HepG2 (cell line): ENCODE data around the gene ZNF527. TPM values are rescaled to one million over a fixed set of nuclear protein-coding genes. Genes with fewer than 3 reads are reported as not detected.

Experiments
- BATF2 ChIP-seq: sonication (generic); formaldehyde crosslinking; IDR thresholded peaks from 2 replicates; pipeline ENCODE4 v1.8.0; 2022; ENCODE audit warnings: mild to moderate bottlenecking, missing genetic modification reagents, moderate library complexity
- E2F1 ChIP-seq: sonication (generic); formaldehyde crosslinking; IDR thresholded peaks from 2 replicates; pipeline ENCODE4 v1.5.0; 2020; ENCODE audit warnings: missing genetic modification reagents
- E2F5 ChIP-seq: sonication (generic); formaldehyde crosslinking; conservative IDR thresholded peaks from 2 replicates; pipeline ENCODE4 v1.4.0; 2020; ENCODE audit warnings: missing genetic modification reagents
- HMG20B ChIP-seq: conservative IDR thresholded peaks from 2 replicates; pipeline ENCODE4 v1.6.1; 2016; ENCODE audit warnings: missing genetic modification reagents, missing compliant biosample characterization
- HNRNPLL ChIP-seq: fragments of 200-400 bp; formaldehyde crosslinking; IDR thresholded peaks from 2 replicates; pipeline ENCODE4 v1.6.1; 2017; ENCODE audit warnings: mild to moderate bottlenecking, low read depth, low read length; ENCODE audit not compliant: poor library complexity, severe bottlenecking
- ISL2 ChIP-seq: sonication (generic); formaldehyde crosslinking; IDR thresholded peaks from 2 replicates; pipeline ENCODE4 v1.5.0; 2020; ENCODE audit warnings: missing genetic modification reagents
- LCORL ChIP-seq, 2 experiments: fragments of 450-650 bp in 1 of 2; sonication (generic) in 1 of 2; formaldehyde crosslinking in 1 of 2; IDR thresholded peaks; 2 replicates each; pipeline versions ENCODE4 v1.5.0 to v1.6.1; 2017 to 2020; ENCODE audit warnings: antibody characterized with exemption in 1 of 2, missing genetic modification reagents in 1 of 2
- MED13 ChIP-seq: sonication (generic); formaldehyde crosslinking; IDR thresholded peaks from 2 replicates; pipeline ENCODE4 v1.5.0; 2020; ENCODE audit warnings: missing genetic modification reagents
- MED8 ChIP-seq: sonication (generic); formaldehyde crosslinking; IDR thresholded peaks from 2 replicates; pipeline ENCODE4 v1.8.1; 2023; ENCODE audit warnings: mild to moderate bottlenecking, missing genetic modification reagents; ENCODE audit not compliant: insufficient replicate concordance
- MTF2 ChIP-seq: sonication (generic); formaldehyde crosslinking; IDR thresholded peaks from 2 replicates; pipeline ENCODE4 v1.5.0; 2020; ENCODE audit warnings: missing genetic modification reagents, borderline replicate concordance
- NCOA2 ChIP-seq: sonication (generic); formaldehyde crosslinking; IDR thresholded peaks from 2 replicates; pipeline ENCODE4 v1.8.0; 2022; ENCODE audit warnings: inconsistent platforms
- RNF2 ChIP-seq: fragments of 450-650 bp; conservative IDR thresholded peaks from 2 replicates; pipeline ENCODE4 v1.6.1; 2016; ENCODE audit warnings: low read depth
- SALL2 ChIP-seq: sonication (generic); formaldehyde crosslinking; IDR thresholded peaks from 2 replicates; pipeline ENCODE4 v1.8.1; 2023; ENCODE audit warnings: mild to moderate bottlenecking, missing genetic modification reagents, inconsistent platforms
- TEF ChIP-seq: sonication (generic); formaldehyde crosslinking; IDR thresholded peaks from 2 replicates; pipeline ENCODE4 v1.5.0; 2020; ENCODE audit warnings: missing genetic modification reagents
- WIZ ChIP-seq: sonication (generic); formaldehyde crosslinking; IDR thresholded peaks from 2 replicates; pipeline ENCODE4 v1.5.1; 2020; ENCODE audit warnings: mild to moderate bottlenecking, missing genetic modification reagents
- ZBTB3 ChIP-seq: sonication (generic); formaldehyde crosslinking; IDR thresholded peaks from 2 replicates; pipeline ENCODE4 v1.4.0; 2020; ENCODE audit warnings: low read depth, mild to moderate bottlenecking, moderate library complexity, missing genetic modification reagents, borderline replicate concordance
- ZNF235 ChIP-seq: sonication (generic); formaldehyde crosslinking; IDR thresholded peaks from 2 replicates; pipeline ENCODE4 v1.8.1; 2023; ENCODE audit warnings: mild to moderate bottlenecking, missing genetic modification reagents, borderline replicate concordance
- ZNF530 ChIP-seq: sonication (generic); formaldehyde crosslinking; IDR thresholded peaks from 2 replicates; pipeline ENCODE4 v1.5.0; 2020; ENCODE audit warnings: low read depth, mild to moderate bottlenecking, missing genetic modification reagents
- ZNF569 ChIP-seq: sonication (generic); formaldehyde crosslinking; IDR thresholded peaks from 2 replicates; pipeline ENCODE4 v1.5.0; 2020; ENCODE audit warnings: mild to moderate bottlenecking, missing genetic modification reagents, moderate library complexity, borderline replicate concordance
- ZNF597 ChIP-seq: sonication (generic); formaldehyde crosslinking; IDR thresholded peaks from 2 replicates; pipeline ENCODE4 v1.5.0; 2020; ENCODE audit warnings: missing genetic modification reagents
- ZNF639 ChIP-seq: conservative IDR thresholded peaks from 2 replicates; pipeline ENCODE4 v1.6.1; 2018; ENCODE audit warnings: missing genetic modification reagents
- ZNF850 ChIP-seq: sonication (generic); formaldehyde crosslinking; conservative IDR thresholded peaks from 2 replicates; pipeline ENCODE4 v1.9.0; 2021; ENCODE audit warnings: mild to moderate bottlenecking, missing genetic modification reagents
- ZZZ3 ChIP-seq: sonication (generic); formaldehyde crosslinking; IDR thresholded peaks from 2 replicates; pipeline ENCODE4 v1.4.0; 2020; ENCODE audit warnings: missing genetic modification reagents, mild to moderate bottlenecking, borderline replicate concordance
- polyA plus RNA-seq, 8 experiments: library from polyadenylated mRNA; depleted of rRNA in 3 of 8; stranded (reverse) in 7 of 8; unstranded in 1 of 8; fragments of >200 nt; fragmentation: Illumina TruSeq in 4 of 8; extraction: Trizol in 4 of 8; gene quantifications; 2 replicates each; pipeline versions ENCODE4 v1.2.1 to v1.2.3, GENCODE V29; 2011 to 2016; ENCODE audit warnings: low read depth in 4 of 8, missing spikeins in 1 of 8, mixed read lengths in 1 of 8; ENCODE audit not compliant: insufficient read depth in 1 of 8
- total RNA-seq, 5 experiments: library from RNA; depleted of rRNA; stranded (reverse); fragments of >200 nt; fragmentation: Illumina TruSeq; extraction: Trizol; gene quantifications; 2 replicates each; pipeline ENCODE4 v1.2.3, GENCODE V29; 2016; ENCODE audit warnings: low read depth in 1 of 5

The ZNF527 gene
- total and polyA plus RNA-seq, 2 of the 13 experiments (the other 11 are each of a cell fraction or from before 2014, with no cell fraction given) = 1.0 to 3.5 TPM

- TF ChIP-seq ISL2 (peak; percentile 71), BATF2 (CRISPR knock-in tag) (peak; percentile 84), ZZZ3 (peak; percentile 48; the same call in 1 of the 2 replicates), ZNF639 (CRISPR knock-in tag) (peak; percentile 86; the same call in 1 of the 2 replicates), ZNF530 (CRISPR knock-in tag) (no peak), LCORL (IDR thresholded peaks at IDR 0.05) (no peak), LCORL (CRISPR knock-in tag; IDR thresholded peaks at IDR 0.05) (peak; percentile 67; the same call in 1 of the 2 replicates), WIZ (CRISPR knock-in tag) (peak; percentile 71; the same call in 1 of the 2 replicates), ZBTB3 (CRISPR knock-in tag) (no peak), HNRNPLL (peak; percentile 76), MED8 (CRISPR knock-in tag) (no peak), MTF2 (CRISPR knock-in tag) (no peak; the same call in 1 of the 2 replicates), MED13 (CRISPR knock-in tag) (peak; percentile 74), ZNF850 (0 out of 2 replicates have a peak, but pooled peaks have one; percentile 17), ZNF597 (CRISPR knock-in tag) (0 out of 2 replicates have a peak, but pooled peaks have one; percentile 14), E2F1 (peak; percentile 76; the same call in 1 of the 2 replicates), NCOA2 (CRISPR knock-in tag) (0 out of 2 replicates have a peak, but pooled peaks have one; percentile 33), HMG20B (0 out of 2 replicates have a peak, but pooled peaks have one; percentile 27), ZNF569 (no peak), RNF2 (peak; percentile 68), E2F5 (0 out of 2 replicates have a peak, but pooled peaks have one; percentile 31), SALL2 (CRISPR knock-in tag) (peak; percentile 93), ZNF235 (CRISPR knock-in tag) (no peak), TEF (CRISPR knock-in tag) (0 out of 2 replicates have a peak, but pooled peaks have one; percentile 14)
Measured at GRCh38 chr19:37370880-37371661, at the start of gene ZNF527 (continued).
